Measurements from ENCODE around the gene WFDC9.
A peak's percentile ranks its signal among the peaks of the same experiment; 100 is the strongest.
"Not testable (repeated sequence)": the region's sequence is repeated elsewhere in the genome, so short reads cannot be mapped to it uniquely, and the experiment has no call there.

Gene WFDC9

DNA sequence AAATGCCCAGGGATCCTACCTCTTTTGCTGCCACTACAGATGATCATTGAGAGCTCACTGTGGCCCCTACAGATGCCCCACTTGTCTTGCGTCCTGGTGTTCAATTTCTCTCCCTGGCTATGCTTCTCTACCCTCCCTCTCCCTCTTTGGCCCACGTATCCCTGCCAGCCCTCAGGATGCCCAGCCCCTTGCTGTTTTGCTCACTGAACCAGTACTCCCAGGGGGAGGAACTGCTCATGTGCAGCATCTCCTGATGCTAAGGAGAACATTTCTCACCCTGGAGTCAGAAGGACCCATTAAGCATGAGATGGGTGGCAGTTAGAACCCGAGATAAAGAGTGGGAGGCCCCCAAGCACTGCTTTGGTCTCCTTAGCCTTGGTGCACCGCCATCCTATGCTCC lies at the start of gene WFDC9:
Gene WFDC9, minus strand, starts transcription at position 101 of the 400 bp plus-strand sequence. CDS start 21,103 bp downstream, outside the sequence.
- no peak for DNase-seq

- DNase-seq: no peak
Measured at GRCh38 chr20:45679650-45680049, 48.6 kb upstream of the WFDC9 start.

DNA sequence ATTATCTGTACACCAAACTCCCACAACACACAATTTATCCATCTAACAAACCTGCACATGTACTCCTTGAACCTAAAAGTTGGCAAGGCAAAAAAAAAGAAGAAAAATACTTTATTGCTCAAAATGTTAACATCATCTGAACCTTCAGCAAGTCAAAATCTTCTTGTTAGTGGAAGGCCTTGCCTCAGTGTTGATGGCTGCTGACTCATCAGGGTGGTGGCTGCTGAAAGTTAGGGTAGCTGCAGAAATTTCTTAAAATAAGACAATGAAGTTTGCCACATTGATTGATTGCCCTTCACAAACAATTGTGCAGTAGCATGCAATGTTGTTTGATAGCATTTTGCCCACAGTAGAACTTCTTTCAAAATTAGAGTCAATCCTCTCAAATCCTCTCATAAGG lies 41.7 kb upstream of the WFDC9 start:
- DNase-seq: no peak

- DNase-seq: no peak
Measured at GRCh38 chr20:45670139-45670538, 39.1 kb upstream of the WFDC9 start, which contains the start of gene WFDC11. Gene WFDC11, minus strand, starts transcription at chr20:45670239. Its CDS starts 19,639 bp downstream, at chr20:45650600.

DNA sequence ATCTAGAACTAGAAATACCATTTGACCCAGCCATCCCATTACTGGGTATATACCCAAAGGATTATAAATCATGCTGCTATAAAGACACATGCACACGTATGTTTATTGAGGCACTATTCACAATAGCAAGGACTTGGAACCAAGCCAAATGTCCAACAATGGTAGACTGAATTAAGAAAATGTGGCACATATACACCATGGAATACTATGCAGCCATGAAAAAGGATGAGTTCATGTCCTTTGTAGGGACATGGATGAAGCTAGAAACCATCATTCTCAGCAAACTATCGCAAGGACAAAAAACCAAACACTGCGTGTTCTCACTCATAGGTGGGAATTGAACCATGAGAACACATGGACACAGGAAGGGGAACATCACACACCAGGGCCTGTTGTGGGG lies 26.0 kb upstream of the WFDC9 start:
- DNase-seq: not testable (repeated sequence)

DNA sequence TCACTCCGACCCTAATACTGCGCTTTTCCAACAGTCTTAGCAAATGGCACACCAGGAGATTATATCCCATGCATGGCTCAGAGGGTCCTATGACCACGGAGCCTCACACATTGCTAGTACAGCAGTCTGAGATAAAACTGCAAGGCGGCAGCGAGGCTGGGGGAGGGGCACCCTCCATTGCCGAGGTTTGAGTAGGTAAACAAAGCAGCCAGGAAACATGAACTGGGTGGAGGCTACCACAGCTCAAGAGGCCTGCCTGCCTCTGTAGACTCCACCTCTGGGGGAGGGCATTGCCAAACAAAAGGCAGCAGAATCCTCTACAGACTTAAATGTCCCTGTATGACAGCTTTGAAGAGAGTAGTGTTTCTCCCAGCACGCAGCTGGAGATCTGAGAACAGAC lies 20.6 kb upstream of the WFDC9 start:
- DNase-seq: not testable (repeated sequence)

- DNase-seq: no peak
Measured at GRCh38 chr20:45649312-45649863, 18.3 kb upstream of the WFDC9 start.

DNA sequence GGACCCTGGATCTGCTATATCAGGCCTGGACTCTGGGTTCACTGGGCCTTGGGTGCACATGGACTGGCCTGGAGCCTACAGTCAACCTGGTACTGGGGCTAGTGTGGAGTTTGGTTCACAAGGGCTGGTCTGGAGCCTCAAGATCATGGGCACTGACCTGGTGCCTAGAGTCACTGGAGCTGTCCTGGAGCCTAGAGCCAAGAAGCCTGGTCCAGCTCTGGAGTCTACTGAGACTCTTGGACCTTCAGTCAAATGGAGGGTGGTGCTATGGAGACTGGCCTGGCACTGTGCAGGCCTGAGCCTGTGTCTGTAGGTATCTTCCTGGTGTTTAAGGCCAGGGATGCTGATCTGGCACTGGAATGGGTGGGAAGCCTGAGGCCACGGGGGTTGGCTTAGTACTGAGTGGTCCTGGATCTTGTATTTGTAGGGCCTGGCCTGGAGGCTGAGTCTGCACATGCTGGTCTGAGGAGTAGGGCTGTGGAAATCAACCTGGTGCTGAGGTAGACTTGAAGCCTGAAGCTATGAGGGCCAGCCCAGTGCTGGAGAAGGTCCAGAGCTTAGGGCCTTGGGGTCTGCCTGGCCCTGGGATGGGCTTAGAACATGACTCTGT lies 16.5 kb upstream of the WFDC9 start:
- no peak for DNase-seq

- no peak for DNase-seq
Measured at GRCh38 chr20:45646875-45647274, 15.8 kb upstream of the WFDC9 start.

DNA sequence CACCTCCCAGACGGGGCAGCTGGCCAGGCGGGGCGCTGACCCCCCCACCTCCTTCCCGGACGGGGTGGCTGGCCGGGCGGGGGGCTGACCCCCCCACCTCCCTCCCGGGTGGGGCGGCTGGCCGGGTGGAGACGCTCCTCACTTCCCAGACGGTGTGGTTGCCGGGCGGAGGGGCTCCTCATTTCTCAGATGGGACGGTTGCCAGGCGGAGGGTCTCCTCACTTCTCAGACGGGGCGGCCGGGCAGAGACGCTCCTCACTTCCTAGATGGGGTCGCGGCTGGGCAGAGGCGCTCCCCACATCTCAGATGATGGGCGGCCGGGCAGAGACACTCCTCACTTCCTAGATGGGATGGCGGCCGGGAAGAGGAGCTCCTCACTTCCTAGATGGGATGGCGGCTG lies 14.8 kb upstream of the WFDC9 start:
- not testable (repeated sequence) for DNase-seq

GRCh38 chr20:45641076-45641475 lies 10.0 kb upstream of the WFDC9 start:
- DNase-seq: not testable (repeated sequence)

DNA sequence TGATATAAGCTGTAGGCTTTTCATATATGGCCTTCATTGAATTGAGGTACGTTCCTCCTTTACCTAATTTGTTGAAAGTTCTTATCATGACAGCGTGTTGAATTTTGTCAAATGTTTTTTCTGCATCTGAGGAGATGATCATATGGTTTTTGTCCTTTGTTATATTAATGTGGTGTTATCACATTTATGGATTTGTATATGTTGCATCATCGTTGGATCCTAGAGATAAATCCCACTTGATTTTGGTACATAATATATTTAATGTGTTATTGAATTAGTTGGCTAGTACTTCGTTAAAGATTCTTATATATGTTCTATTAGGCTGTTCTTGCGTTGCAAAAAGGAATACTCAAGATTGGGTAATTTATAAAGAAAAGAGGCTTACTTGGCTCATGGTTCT lies 8.6 kb upstream of the WFDC9 start:
- no peak for DNase-seq

DNA sequence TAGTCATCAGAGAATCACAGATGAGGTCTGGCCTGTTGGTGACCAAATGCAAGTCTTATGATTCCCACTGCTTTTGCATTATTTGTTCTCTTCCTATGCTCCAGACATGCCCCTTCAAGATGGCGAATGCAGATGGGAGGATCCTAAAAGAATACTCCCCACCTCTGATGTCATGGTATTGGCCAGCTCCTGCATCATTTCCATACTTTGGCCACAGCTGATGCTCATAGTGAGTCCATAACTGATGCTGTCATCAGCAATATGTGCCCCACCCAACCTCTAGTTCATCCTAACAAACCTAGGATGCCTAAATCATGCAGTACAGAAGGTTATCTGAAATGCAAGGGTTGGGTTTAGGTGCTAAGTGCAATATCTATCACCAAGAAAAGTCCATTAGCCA lies 5.4 kb upstream of the WFDC9 start:
- DNase-seq: no peak

DNA sequence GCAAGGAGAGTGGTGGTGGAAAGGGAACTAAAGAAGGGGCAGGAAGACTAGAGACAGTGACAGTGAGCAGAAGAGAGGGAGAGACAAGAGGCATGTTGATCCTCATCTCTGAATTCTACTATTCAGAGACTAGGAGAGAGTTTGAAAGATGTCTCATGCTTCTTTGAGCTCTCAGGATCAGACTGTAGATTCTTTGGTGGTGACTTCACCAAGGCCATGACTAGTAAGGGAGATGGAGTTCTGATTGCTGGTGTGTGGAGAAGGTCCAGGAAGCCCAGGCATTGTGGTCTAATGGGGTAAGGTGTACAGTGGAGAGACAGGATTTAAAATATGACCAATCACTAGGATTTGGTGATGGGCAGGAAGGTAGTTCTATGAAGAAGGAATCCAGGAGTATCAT lies 713 bp downstream of the WFDC9 start:
- no peak for DNase-seq

DNA sequence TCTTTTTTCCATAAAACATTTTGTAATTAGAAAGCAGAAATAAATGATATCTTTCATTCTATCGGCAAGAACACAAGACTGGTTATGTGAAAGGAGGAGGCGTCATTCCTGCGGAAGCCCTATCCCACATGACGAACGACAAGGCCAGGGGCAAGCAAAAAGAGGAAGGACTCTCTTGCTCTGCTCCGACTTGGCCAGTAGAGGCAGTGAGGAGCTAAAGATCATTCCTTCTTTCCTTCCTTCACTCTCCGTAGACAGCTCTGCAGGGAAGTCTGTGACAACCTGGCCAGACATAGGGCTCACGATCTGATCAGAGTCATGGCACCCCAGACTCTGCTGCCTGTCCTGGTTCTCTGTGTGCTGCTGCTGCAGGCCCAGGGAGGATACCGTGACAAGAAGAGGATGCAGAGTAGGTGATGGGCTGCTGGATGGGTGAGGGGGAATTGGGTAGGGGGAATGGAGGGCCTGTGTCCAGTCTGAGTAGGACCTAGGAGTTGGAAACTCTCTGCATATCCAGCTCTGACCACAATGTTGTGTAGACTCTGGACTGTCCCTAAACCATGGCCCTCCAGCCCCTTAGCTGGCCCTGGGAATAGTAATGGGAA lies 1.5 kb downstream of the WFDC9 start, which contains the start of gene WFDC10A:
Gene WFDC10A, plus strand, starts transcription at position 244 of the 605 bp plus-strand sequence. Its CDS starts 75 bp downstream, at position 319.
- DNase-seq: peak in 1 of 2 donors; percentile 1

GRCh38 chr20:45626540-45626939 lies 4.5 kb downstream of the WFDC9 start:
- DNase-seq: no peak

- DNase-seq: no peak
Measured at GRCh38 chr20:45621593-45621992, 9.5 kb downstream of the WFDC9 start.

DNA sequence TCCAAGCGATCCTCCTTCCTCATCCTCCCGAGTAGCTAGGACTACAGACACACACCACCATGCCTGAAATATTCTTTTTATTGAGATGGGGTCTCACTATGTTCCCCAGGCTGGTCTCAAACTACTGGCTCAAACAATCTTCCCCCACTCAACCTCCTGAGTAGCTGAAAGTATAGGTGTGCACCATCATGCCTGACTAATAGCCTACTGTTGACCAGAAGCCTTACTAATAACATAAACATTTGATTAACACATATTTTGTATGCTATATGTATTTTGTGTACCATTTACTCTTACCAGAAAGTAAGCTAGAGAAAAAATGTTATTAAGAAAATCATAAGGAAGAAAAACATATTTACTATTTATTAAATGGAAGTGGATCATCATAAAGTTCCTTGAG lies 13.5 kb downstream of the WFDC9 start:
- DNase-seq: no peak

DNA sequence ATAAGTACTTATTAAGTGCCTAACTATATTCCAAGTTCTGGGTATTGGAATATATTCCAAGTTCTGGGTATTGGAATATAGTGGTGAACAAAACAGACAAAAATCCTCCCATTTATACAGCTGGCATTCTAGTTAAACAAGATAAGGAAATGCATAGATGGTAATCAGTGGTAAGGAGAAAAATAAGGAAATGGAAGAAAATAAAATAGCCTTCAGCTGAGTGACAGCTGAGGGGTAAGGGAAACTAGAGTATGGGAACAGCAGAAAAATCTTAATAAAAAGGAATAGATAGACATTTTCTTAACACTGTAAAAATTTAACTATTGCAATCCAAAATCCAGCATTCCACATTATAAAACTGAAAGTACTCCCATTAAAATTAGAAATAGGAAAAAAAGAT lies 18.8 kb downstream of the WFDC9 start:
- no peak for DNase-seq

- no peak for DNase-seq
Measured at GRCh38 chr20:45611054-45611453, 20.0 kb downstream of the WFDC9 start.

DNA sequence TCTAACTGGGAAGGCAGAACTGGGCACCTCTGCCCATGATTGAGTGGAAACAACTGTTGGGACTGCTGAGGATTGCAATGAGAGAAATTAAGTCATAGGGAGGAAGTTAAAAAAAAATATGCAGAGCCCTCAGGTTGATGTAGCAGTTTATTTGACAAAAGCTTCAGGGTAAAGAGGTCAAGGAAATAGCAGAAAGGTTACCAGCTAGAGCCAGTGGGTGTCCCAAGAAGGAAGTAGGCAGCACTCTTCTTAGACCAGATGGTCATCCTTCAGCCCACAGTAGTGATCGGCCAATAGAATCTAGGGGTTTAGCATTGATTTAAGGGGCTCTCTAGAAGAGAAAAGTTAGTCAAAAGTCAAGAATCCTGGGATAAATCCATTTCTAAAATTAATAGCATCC lies 23.3 kb downstream of the WFDC9 start:
- DNase-seq: no peak

GRCh38 chr20:45595235-45595634 lies 35.8 kb downstream of the WFDC9 start:
- DNase-seq: no peak

GRCh38 chr20:45593498-45593897 lies 37.6 kb downstream of the WFDC9 start:
- DNase-seq: no peak

- DNase-seq: peak in 1 of 2 donors; percentile 41
Measured at GRCh38 chr20:45592574-45593189, 38.4 kb downstream of the WFDC9 start.
